GM19239 (cell line): ENCODE measurements around the gene GNG7.
"Not testable (repeated sequence)": the region's sequence is repeated elsewhere in the genome, so short reads cannot be mapped to it uniquely, and the experiment has no call there.

Source experiments
- DNase-seq: peaks from one replicate; pipeline ENCODE4 v3.0.0; 2011; ENCODE audit warnings: low spot score; ENCODE audit not compliant: insufficient read length
- FAIRE-seq: peaks from 2 replicates; lab custom pipeline; 2011; peaks lifted over from hg19 to GRCh38; lab: Jason Lieb, UNC

GNG7 gene

DNA sequence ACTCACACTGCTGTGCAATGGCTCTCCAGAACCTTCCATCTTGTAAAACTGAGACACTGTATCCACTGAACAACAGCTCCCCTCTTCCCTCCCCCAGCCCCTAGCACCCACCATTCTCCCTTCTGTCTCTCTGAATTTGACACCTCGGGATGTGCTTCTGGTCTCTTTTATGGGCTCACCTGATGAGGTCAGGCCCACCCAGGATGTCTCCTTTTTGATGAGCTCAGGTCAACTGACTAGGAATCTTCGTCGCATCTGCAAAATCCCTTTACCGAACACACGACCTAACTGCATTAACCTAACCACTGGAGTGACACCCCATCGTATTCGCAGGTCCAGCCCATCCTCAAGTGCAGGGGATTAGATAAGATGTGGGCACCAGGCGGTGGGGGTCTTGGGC, 73.9 kb downstream of the GNG7 start:
- FAIRE-seq (peak; percentile 18), DNase-seq (no peak)

DNA sequence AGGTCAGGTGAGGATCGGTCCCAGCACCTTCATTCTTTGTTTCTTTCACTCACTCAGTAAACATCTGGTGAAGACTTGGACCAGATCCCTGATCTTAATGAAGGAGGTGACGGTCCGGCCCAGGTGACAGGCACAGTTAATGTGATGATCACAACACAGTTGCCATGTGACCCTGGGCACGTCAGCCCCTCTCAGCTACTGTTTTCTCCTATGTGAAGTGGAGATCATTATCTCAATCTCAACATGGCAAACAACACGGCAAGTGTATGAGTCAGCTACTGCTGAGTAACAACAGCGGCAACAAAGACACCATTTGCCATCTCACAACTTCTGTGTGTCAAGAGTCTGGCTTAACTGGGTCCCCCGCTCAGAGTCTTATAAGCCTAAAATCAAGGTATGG, 74.6 kb downstream of the GNG7 start:
- DNase-seq (no peak), FAIRE-seq (no peak)

DNA sequence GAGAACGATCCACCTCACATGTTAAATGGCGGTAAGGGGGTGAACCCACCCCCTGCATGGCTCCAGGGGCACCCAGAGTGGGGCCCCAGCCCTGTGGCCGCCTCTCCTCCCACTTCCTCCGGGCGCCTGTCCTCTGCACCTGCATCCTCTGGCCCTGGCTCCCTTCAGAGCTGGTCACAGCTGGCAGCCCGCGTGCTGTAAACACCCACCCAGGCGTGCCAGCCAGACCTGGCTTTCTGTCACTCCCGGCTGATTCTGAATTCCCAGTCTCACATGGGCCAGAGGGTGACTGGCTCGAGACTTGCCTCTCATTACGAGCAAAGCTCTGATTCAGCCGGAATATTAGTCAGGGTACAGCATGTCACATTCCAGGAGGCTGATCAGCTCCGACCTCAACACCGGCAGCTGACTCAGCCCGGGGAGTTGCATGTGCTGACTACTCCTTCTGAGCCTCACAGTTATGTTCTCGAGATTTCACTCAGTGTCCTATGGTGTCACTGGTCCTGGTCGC, 75.1 kb downstream of the GNG7 start:
- FAIRE-seq = peak; percentile 84
- DNase-seq = no peak

DNA sequence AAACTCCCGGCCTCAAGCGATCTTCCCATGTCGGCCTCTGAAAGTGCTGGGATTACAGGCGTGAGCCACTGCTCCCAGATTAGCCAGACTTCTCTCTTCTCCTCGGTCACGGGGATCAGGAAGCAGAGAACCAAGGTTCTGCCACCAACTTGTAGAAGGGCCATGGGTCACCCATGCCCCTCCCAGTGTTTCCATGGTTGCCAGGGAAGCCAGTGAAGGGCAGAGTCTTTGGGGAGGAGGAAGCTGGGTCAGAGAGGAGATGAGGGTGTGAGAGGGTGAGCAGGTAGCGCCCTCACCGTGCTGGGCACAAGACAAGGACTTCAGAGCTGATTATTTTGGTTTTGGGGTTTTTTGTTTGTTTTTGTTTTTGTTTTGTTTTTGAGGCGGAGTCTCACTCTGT, 77.1 kb downstream of the GNG7 start:
- DNase-seq (no peak), FAIRE-seq (no peak)

DNA sequence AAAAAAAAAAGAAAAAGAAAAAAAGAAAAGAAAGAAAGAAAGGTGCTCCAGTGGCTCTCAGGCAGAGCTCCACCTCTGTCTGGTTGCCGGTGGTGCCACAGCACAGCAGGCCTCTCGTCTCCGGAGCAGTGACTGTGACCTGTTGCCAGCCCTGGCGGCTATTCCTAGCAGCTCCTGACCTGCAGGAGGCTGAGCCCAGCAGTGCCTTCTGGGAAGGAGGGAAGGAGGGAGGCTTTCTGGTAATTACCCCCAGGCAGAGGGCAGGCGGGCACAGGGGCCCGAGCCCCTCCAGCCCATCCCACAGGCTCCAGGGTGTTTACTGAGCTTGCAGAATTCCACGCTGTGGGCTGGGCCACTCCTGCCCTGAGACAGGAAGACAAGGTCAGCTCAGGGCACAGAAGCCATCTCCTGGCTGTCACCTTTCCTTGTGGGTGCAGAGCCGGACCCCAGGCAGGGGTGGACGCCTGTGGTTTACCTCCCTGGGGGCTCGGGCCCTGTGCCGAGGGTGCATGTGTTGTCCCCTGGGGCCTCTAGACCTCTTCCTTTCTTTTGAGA, 77.9 kb downstream of the GNG7 start:
- peak; percentile 80 for FAIRE-seq
- DNase-seq = no peak

DNA sequence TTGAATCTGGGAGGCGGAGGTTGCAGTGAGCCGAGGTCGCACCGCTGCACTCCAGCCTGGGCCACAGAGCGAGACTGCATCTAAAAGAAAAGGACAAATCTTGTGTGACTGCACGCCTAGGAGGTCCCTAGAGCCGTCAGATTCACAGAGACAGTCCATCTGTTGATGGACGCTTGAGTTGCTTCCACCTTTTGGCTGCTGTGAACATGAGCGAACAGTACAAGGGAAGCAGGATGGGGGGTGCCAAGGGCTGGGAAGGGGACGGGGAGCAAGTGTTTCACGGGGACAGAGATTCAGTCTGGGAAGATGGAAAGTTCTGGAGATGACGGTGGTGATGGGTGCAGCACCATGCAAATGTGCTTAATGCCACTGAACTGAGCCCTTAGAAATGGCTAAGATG, 78.7 kb downstream of the GNG7 start:
- FAIRE-seq = peak; percentile 75
- DNase-seq = no peak

DNA sequence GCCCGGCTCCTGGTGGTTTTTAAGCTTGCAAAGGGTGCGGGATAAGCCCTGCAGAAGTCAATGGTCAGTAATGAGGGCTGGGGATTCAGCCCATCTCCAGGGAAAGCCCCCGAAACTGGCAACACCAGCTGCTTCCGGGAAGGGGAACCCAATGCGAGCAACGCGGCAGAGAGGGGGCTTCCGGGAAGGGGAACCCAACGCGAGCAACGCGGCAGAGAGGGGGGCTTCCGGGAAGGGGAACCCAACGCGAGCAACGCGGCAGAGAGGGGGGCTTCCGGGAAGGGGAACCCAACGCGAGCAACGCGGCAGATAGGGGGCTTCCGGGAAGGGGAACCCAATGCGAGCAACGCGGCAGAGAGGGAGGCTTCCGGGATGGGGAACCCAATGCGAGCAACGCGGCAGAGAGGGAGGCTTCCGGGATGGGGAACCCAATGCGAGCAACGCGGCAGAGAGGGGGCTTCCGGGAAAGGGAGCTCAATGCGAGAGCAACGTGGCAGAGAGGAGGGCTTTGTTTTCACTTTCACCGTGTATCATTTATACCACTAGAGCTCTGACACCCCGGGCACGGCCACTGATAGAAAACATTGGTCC, 80.0 kb downstream of the GNG7 start:
- not testable (repeated sequence) for DNase-seq
- FAIRE-seq = peak; percentile 96

DNA sequence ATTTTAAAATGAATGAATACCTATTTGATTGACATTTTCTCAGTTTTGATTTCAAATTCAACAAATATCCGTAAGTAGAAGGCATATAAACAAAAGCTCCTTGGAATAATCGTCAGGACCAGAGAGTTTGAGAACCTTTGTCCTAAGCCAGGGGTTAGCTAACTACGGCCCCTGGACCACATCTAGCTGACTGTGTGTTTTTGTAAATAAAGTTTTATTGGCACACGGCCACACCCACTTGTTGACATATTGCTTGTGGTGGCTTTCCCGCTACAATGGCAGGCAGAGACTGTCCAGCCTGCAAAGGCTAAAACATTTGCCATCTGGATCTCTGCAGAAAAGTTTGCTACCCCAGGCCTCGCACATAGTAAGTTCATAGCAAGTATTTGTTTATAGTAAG, 83.4 kb downstream of the GNG7 start:
- no peak for DNase-seq
- no peak for FAIRE-seq

DNA sequence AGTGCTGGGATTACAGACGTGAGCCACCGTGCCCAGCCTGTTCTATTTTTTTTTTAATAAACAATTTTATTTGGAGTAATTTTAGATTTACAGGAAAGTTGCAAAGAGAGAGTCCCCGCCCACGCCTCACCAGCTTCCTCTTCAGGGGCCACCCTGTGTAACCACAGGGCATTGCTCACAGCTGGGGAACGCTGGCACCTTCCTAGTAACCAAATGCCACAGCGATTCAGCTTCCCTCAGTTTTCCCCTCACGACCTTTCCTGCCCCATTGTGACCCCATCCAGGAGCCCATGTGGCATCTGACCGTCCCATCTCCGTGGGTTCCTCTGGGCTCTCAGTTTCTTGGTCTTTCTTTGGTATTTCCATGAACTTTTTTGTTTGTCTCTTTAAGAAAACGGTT, 83.9 kb downstream of the GNG7 start:
- DNase-seq = no peak
- FAIRE-seq = peak; percentile 64

DNA sequence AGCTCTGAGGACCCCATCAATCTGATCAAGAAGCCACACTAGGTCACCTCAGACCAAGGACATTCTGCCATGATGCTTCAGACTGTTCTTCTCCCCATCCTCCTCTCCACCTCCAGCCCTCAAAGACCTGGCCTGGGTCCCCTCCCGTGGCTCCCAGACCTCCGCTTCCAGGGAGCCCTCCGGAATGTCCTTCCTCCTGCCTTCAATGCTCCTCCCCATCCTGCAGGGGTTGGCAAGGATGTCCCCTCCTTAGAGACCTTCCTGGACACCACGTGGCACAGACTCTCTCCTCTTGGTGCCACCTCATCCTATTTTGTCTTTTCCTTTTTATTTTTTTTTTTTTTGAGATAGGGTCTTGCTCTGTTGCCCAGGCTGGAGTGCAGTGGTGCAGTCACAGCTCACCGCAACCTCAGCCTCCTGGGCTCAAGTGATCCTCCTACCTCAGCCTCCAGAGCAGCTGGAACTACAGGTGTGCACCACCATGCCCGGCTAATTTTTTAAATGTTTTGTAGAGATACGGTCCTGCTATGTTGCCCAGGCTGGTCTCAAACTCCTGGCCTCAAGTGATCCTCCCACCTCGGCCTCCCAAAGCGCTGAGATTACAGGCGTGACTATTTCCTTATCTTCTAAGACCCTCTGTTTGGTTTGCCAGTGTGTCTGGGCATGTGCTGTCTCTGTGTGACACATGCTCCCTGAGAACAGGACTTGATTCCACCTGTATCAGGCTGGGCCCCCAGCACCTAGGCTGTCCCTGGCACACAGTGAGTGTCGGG, 84.9 kb downstream of the GNG7 start:
- FAIRE-seq (no peak), DNase-seq (no peak)

DNA sequence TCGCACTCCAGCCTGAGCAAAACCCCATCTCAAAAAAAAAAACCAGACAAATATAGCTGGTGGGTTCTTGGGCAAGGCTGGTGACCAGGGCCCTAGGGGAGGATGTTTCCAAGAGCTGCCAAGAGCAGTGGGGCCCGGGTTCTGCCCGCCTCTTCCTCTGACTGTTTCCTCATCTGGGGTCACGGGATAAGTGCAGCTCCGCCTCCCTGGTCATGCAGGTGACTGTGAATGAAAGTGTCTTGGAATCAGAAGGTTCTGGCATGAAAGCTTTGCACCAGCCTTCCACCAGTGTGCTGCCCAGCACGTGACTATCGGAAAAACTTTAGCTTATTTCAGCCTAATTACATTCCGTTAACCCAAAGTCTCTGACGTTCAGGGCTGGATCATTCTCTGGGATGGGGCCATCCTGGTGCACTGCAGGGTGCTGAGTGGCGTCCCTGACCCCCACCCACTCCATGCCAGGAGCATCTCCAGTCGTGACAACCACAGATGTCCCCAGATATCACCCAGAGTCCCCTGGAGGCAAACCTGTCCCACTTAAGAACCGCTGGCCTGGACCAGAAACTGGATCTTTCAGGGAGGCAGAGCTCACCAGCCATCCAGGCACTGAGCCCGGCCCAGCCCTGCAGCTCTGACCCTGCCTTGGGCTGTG, 85.6 kb downstream of the GNG7 start:
- FAIRE-seq (peak; percentile 90), DNase-seq (no peak)

DNA sequence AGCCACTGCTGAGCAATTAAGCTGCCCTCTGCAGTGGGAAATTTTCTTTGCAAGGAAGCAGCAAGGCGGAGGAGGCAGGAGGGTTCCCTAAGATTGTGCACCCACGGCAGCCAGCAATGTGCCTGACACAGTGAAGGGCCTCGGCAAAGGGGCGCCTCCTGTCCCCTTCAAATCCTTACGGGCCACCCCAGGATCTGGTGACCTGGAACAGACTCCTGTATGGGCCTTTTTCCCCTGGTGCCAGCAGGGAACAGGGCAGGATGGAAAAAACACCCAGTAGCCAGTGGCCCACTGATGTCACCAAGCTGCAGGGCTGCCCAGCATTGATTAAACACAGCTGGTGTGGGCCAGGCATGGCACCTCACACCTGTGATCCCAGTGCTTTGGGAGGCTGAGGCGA, 86.7 kb downstream of the GNG7 start:
- no peak for FAIRE-seq
- no peak for DNase-seq

DNA sequence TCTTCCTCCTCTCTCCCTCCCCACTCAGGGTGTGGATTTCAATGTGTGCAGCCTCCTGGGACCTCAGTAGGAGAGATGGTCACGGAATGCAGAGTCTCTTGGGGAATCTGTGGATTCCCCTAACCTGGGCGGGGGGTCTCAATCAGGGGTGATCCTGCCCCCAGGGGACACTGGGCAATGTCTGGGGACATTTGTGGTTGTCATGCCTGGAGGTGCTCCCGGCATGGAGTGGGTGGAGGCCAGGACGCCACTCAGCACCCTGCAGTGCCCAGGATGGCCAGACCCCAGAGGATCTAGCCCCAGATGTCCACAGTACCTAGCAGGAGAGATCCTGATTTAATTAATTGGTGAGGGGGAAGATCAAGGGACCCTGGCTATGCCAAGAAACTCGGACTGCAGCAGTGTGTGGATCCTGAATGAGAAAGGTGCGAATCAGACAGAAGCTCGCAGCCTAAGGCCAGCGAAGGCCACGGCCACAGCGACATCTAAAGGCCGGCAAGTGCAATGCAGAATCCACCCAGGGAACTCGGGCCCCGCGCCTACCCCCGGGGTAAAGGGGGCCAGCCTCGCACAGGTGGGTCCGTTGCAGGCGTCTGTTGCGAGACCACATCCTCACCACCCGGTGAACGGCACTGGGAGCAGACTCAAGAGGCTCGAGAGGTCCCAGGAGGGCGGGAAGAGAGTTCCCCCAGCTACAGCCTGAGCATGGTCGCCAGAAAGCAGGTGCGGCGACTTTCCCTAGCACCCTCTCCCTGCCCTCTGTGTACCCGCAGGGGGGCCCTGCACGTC, 88.8 kb downstream of the GNG7 start:
- DNase-seq (no peak), FAIRE-seq (peak; percentile 92)

DNA sequence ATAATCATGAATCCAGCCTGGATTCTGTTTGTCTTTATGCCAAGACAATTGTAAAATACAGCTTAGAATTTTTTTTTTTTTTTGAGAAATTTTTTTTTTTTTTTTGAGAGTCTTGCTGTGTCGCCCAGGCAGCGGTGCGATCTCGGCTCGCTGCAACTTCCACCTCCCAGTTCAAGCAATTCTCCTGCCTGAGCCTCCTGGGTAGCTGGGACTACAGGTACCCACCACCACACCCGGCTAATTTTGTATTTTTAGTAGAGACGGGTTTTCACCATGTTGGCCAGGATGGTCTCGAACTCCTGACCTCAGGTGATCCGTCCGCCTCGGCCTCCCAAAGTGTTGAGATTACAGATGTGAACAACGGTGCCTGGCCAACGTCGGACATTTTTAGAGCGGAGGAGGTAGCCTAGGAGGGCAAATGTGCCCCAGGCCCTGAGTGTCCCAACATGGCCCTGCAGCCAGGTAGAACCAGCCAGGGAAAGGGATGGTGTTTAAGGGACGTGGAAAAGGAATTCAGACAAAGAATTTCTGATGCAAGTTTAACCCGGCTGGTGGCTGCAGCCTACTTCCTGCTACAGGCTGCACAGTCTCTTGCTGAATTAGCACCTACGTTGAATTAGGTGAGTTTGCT, 89.8 kb downstream of the GNG7 start:
- DNase-seq (no peak), FAIRE-seq (no peak)

DNA sequence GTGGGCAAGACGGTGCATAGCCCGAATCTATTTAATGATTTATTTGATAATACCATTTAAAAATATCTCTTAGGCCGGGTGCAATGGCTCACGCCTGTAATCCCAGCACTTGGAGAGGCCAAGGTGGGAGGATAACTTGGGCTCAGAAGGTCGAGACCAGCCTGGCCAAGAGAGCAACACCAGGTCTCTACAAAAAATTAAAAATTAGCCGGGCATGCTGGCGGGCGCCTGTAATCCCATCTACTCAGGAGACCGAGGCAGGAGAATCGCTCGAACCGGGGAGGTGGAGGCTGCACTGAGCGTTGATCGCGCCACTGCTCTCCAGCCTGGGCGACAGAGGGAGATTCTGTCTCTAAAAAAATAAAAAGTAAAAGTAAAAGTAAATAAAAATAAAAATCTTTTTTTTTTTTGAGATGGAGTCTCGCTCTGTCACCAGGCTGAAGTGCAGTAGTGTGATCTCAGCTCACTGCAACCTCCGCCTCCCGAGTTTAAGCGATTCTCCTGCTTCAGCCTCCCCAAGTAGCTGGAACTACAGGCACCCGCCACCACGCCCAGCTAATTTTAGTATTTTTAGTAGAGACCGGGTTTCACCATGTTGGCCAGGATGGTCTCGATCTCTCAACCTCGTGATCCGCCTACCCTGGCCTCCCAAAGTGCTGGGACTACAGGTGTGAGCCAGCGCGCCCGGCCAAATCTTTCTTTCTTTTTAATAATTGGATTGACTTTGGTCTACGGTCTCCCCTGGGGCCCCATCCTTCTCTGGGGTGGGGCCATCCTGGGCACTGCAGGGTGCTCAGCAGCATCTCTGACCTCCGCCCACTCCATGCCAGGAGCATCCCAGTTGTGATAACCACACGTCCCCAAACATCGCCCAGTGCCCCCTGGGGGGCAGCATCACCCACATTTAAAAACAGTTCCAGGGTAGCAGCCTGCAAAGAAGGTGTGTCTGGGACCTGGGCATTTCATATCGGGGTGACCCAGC, 90.7 kb downstream of the GNG7 start:
- no peak for FAIRE-seq
- no peak for DNase-seq

DNA sequence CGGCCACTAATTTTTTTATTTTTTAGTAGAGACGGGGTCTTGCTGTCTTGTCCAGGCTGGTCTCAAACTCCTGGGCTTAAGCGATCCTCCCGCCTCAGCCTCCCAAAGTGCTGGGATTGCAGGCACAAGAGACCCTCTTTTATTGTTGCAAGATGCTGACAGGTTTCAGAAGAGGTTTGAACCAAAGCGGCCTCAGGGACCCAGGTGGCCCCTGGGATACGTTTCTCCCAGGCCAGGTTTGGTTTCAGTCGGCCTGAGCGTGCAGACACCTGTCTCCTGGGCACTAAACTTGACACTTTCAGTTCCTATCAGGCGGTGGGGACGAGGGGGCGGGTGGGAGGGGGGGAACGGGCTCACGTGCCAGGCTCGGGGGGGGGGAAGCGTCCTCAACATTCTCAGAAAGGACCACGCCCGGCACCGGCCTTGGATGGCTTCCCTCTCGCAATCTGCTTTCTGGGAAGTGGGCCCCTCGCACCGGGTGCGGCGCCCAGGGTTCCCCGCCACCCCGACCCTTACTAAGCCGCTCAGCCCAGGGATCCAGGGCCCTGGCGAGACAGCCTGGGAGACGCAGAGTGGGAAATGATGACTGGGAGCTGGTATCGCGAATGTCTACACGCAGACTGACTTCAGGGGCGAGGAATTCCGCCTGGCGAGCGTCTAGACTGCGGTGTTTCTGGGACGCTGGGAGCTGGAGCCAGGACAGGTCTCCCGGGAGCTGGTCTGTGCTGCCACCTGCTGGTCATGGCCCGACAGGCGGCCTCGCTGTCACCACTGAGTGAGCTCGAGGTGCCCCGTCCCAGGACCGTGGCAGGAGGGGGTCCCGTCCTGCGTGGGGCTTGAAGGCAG, 91.6 kb downstream of the GNG7 start:
- FAIRE-seq (peak; percentile 90), DNase-seq (no peak)

DNA sequence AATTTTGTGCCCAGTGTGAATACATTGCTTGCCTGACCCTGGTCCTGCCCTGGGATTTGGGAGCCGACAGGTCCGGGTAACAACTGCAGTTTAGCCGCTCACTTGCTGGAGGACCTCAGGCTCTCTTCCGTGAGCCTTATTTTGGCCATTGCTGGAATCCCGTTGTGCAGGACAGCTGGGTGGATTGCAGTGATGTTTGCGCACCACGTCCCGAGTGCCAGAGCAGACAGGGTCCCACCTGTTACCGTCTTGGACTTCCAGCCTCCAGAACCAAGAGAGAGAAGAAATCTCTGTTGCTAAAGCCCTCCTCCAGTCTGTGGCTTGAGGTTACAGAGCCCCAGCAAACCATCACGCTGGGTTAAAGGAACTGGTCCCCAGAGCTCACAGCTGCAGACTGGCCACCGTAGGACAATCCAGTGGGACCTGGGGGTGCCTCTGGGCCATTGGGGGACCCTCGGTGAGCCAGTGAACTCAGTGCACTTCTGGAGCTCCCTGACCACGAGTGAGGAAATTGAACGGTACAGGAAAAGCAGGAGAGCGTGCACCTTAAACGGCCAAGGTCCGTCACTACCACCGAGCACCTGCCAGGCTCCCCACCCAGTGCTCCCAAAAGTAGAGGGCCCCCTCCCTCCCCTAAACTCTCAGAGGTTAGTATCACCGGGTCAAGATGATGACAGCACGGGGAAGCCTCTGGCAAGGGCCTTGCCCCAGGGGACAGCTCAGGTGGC, 92.9 kb downstream of the GNG7 start:
- peak; percentile 97 for FAIRE-seq

More for the DNA sequence above, 92.9 kb downstream of the GNG7 start:
- DNase-seq = no peak
